ENCODE measurements around the gene IL27RA. TPM values are rescaled to one million over a fixed set of nuclear protein-coding genes. Genes with fewer than 3 reads are reported as not detected.

IL27RA gene
- total and polyA plus RNA-seq, 2 experiments from 2014 or later: 7.7 to 11.4 TPM

DNA sequence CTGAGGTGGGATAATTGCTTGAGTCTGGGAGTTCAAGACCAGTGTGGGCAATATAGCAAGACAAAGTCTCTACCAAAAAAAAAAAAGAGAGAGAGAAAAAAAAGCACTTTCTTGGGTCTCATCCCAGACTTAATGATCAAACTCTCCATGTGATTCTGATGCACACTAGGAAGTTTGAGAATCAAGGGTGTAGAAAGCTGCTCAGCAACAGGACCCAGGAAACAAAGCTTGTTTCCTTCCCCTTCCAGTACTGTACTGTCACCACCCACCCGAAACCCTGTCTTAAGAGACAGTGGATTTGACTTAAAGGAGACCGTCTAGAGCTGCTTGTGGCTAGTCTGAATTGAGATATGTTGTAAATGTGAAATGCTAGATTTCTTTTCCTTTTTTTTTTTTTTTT, 46.8 kb downstream of the IL27RA start:
- peaks cover 10% of the 10 kb centered on the region; the same call in 1 of the 2 replicates for H3K4me1 ChIP-seq (ENCODE audit: insufficient read depth)
- H3F3A ChIP-seq (replicated peaks; ENCODE audit: low read depth): 0 out of 2 replicates have a peak, but pooled peaks cover 12% of the 10 kb centered on the region
- H3K4me2 ChIP-seq: no peak overlapping the region
- Mint-ChIP-seq H3K4me3 (no peak overlapping the region), H3K9me3 (no peaks in the 10 kb centered on the region; the same call in 2 of the 3 replicates), H3K27me3 (ENCODE audit: insufficient read depth, low read depth, poor library complexity) (peaks cover 31% of the 10 kb centered on the region), H3K4me1 (peaks cover 12% of the 10 kb centered on the region), H3K36me3 (ENCODE audit: low read depth) (no peaks in the 10 kb centered on the region), H3K27ac (no peak overlapping the region)
- H3K27me3 ChIP-seq (ENCODE audit: insufficient read depth): peaks cover 41% of the 10 kb centered on the region
- H4K20me1 ChIP-seq (replicated peaks; ENCODE audit: insufficient read depth): no peaks in the 10 kb centered on the region
- no peaks in the 10 kb centered on the region for H3K9me2 ChIP-seq (ENCODE audit: insufficient read depth)
- TF ChIP-seq EZH2 (IDR thresholded peaks at IDR 0.05; ENCODE audit: low read depth, unreplicated experiment) (no peak), JUNB (IDR thresholded peaks at IDR 0.05; ENCODE audit: unreplicated experiment) (no peak), EZH2phosphoT487 (IDR thresholded peaks at IDR 0.05; ENCODE audit: unreplicated experiment) (no peak), CREB1 (CRISPR knock-in tag; IDR thresholded peaks at IDR 0.05; ENCODE audit: low read depth) (no peak), POLR2AphosphoS5 (IDR thresholded peaks at IDR 0.05; ENCODE audit: low read depth) (no peak), NANOG (IDR thresholded peaks at IDR 0.05; ENCODE audit: borderline replicate concordance) (no peak), ZNF114 (CRISPR knock-in tag; IDR thresholded peaks at IDR 0.05) (no peak)
- TF ChIP-seq, protein P1, sequence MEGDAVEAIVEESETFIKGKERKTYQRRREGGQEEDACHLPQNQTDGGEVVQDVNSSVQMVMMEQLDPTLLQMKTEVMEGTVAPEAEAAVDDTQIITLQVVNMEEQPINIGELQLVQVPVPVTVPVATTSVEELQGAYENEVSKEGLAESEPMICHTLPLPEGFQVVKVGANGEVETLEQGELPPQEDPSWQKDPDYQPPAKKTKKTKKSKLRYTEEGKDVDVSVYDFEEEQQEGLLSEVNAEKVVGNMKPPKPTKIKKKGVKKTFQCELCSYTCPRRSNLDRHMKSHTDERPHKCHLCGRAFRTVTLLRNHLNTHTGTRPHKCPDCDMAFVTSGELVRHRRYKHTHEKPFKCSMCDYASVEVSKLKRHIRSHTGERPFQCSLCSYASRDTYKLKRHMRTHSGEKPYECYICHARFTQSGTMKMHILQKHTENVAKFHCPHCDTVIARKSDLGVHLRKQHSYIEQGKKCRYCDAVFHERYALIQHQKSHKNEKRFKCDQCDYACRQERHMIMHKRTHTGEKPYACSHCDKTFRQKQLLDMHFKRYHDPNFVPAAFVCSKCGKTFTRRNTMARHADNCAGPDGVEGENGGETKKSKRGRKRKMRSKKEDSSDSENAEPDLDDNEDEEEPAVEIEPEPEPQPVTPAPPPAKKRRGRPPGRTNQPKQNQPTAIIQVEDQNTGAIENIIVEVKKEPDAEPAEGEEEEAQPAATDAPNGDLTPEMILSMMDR (conservative IDR thresholded peaks at IDR 0.05; ENCODE audit: low read depth in 2 of 2): no peak
- TF ChIP-seq, protein P2, sequence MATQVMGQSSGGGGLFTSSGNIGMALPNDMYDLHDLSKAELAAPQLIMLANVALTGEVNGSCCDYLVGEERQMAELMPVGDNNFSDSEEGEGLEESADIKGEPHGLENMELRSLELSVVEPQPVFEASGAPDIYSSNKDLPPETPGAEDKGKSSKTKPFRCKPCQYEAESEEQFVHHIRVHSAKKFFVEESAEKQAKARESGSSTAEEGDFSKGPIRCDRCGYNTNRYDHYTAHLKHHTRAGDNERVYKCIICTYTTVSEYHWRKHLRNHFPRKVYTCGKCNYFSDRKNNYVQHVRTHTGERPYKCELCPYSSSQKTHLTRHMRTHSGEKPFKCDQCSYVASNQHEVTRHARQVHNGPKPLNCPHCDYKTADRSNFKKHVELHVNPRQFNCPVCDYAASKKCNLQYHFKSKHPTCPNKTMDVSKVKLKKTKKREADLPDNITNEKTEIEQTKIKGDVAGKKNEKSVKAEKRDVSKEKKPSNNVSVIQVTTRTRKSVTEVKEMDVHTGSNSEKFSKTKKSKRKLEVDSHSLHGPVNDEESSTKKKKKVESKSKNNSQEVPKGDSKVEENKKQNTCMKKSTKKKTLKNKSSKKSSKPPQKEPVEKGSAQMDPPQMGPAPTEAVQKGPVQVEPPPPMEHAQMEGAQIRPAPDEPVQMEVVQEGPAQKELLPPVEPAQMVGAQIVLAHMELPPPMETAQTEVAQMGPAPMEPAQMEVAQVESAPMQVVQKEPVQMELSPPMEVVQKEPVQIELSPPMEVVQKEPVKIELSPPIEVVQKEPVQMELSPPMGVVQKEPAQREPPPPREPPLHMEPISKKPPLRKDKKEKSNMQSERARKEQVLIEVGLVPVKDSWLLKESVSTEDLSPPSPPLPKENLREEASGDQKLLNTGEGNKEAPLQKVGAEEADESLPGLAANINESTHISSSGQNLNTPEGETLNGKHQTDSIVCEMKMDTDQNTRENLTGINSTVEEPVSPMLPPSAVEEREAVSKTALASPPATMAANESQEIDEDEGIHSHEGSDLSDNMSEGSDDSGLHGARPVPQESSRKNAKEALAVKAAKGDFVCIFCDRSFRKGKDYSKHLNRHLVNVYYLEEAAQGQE (IDR thresholded peaks at IDR 0.05; ENCODE audit: unreplicated experiment): no peak
- H3K27ac ChIP-seq (ENCODE audit: low read depth): no peak overlapping the region
- no peak for DNase-seq (ENCODE audit: low spot score)
- no peak overlapping the region for H3K4me3 ChIP-seq
- H2AFZ ChIP-seq: no peak overlapping the region
- H3K36me3 ChIP-seq (ENCODE audit: insufficient read depth): no peaks in the 10 kb centered on the region
- no peak for ATAC-seq
- H3K79me2 ChIP-seq (replicated peaks; ENCODE audit: insufficient read depth): no peaks in the 10 kb centered on the region

Measured in GM23338 (cell line).